SK-N-SH treated with all-trans-retinoic acid at 6 μM for 48 hours (cell line): ENCODE data around the gene PTX4.

Source experiments
- SNAI2 ChIP-seq: fragments of 250-450 bp; sonication (Bioruptor Pico); IDR thresholded peaks from 2 replicates; pipeline ENCODE4 v1.5.0; 2020; ENCODE audit warnings: mild to moderate bottlenecking, moderate library complexity
- ZFP3 ChIP-seq: fragments of 250-450 bp; sonication (Bioruptor Pico); IDR thresholded peaks from 2 replicates; pipeline ENCODE4 v1.5.0; 2020; ENCODE audit warnings: mild to moderate bottlenecking, moderate library complexity
- ZFP30 ChIP-seq: fragments of 450-650 bp; formaldehyde crosslinking; IDR thresholded peaks from 2 replicates; pipeline ENCODE4 v1.5.0; 2022; ENCODE audit warnings: mild to moderate bottlenecking, moderate library complexity
- TF ChIP-seq, protein P1 (sequence below): fragments of 250-450 bp; sonication (Bioruptor Pico); IDR thresholded peaks from 2 replicates; pipeline ENCODE4 v1.8.0; 2021; ENCODE audit warnings: low read depth, mild to moderate bottlenecking, moderate library complexity, borderline replicate concordance

- TF ChIP-seq SNAI2 (CRISPR knock-in tag) (no peak), ZFP3 (CRISPR knock-in tag) (no peak), ZFP30 (no peak)
- TF ChIP-seq, protein P1, sequence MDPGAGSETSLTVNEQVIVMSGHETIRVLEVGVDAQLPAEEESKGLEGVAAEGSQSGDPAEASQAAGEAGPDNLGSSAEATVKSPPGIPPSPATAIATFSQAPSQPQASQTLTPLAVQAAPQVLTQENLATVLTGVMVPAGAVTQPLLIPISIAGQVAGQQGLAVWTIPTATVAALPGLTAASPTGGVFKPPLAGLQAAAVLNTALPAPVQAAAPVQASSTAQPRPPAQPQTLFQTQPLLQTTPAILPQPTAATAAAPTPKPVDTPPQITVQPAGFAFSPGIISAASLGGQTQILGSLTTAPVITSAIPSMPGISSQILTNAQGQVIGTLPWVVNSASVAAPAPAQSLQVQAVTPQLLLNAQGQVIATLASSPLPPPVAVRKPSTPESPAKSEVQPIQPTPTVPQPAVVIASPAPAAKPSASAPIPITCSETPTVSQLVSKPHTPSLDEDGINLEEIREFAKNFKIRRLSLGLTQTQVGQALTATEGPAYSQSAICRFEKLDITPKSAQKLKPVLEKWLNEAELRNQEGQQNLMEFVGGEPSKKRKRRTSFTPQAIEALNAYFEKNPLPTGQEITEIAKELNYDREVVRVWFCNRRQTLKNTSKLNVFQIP (CRISPR knock-in tag), result no peak
Observed at GRCh38 chr16:1438229-1439057, 50.3 kb downstream of the PTX4 start.
